Fibroblast of skin of right quadriceps (primary cell): ENCODE data around the gene THBS4.
A peak's percentile ranks its signal among the peaks of the same experiment; 100 is the strongest.

ENCODE experiments used
- DNase-seq: peaks from one replicate; pipeline ENCODE4 v3.0.0-alpha.2; 2013

THBS4 gene

DNA sequence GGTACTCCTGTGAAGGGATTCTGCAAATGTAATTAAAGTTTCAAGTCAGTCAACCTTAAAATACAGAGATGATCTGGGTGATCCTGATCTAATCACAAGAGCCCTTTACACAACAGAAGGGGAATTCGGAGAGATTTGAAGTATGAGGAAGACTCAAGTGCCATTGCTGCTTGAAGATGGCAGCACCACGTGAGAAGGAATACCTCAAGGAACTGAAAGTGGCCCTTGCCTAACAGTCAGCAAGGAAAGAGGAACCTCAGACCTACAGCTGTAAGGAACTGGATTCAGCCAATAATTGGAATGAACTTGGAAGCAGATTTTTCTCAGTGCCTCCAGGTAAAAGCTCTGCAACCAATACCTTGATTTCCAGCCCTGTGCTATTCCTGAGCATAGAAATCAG, 87.4 kb downstream of the THBS4 start:
- DNase-seq = no peak

DNA sequence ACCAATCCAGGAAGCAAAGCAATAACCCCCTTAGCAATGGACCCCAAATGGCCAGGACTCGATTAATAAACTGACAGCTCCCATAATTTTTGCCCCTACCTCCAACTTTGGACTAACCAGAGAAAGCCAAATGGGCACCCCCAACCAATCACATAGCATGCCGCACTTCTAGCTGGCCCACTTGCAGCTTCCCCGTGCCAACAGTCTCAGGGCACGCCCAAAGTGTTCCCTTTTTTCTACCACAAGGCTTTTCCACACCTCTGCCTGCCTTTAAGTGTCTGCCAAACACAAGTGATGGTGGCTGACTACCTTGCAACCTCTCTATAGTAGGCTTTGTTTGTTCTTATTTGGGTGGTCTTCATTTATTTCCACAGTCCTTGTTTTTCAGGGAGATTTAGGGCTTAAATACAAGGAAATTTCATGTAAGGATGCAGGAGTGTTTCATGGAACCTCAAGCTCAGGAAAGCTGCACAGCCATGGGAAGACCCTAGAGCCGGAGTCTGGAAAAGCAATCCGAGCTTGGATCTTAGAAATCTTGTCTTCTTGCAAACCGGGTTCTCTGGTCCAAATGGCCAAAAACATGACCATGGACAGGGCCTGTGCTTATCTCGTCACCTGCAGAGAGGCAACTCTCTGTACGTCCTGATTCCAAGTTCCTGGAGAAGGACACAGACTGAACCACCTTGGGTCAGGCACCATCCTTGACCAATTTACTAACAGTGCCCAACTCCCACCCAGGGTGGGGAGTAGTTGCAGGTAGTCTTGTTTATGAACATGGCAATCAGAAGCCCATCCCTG, 89.2 kb downstream of the THBS4 start:
- DNase-seq = no peak

DNA sequence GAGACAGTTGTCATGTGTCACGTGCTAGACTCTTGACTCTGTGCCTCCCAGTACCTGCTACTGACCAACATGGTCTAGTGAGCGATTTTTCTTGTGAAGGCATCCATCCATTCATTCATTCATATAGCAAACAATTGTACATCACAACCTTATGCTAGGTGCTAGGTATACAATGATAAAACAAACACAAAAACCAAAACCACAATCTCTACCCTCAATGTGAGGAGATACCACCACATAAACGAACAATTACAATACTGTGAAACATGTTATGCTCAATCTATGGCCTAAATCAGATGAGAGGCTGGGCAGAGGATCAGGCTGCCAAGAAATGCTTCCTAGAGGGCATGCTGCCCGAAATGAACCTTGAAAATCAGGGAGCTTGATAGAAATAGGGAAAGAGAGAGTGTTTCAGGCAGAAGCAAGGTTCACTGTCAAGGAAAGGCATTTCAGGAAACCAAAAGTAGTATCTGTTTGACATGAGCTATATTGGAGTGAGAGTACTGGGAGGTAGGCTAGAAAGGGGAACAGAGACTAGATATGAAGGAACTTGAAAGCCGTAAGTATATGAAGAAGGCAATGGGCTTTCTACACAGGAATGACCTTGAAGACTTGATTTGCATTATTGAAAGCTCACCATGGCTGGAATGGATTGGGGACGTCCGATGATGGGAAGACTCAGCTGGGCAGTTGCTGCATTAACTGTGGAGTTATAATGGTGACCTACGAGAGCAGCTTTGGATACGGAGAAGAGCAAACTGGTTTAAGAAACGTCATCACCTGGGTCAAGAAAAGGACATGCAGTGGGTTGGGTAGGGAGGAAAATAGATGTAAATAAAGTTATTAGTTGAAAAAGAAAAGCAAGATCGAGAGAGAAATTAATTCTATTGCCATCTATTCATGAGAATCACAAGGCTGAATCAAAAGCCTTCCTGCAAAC, 90.1 kb downstream of the THBS4 start:
- DNase-seq = no peak

DNA sequence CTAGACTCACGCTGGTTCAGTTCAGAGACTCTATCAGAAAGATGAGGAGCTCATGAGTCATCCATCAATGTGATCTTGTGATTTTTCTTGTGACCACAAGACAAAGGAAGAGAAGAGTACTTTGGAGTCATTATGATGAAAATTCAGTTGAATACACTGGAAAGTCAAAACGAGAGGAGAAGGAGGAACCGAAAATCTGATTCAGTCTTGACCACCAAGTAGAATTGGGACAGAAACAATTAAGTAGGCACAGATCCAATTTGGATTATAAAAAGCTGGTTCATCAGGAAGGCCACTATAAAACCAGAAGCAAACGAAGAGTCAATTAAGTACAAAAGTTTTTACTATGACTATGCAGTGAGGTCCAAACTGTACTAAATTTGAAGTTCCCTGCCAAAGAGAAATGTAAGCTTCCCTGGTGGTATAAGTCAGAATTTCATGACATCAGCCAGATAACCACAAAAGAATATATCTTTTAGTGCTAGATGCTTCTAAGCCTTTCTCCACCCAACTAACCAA, 90.9 kb downstream of the THBS4 start:
- peak; percentile 61 for DNase-seq

DNA sequence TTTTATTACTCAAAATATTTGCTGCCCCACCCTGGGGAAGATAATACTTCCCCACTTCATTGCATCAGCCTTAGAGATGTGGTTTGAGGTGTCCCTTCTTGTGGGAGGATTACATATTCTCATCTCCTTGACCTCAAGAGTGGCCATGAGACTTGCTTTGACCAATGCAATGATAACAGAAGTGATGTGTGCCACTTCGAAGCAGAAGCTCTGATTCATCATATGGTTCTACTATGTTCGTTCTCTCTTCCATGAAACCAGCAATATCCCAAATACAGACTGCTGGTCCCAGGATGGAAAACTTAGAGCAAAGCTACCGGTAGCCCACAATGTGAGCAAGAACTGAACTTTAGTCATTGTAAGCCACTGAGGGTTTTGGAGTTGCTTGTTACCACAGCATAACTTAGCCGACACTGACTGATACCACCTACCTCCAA, 92.0 kb downstream of the THBS4 start:
- DNase-seq = peak; percentile 2

DNA sequence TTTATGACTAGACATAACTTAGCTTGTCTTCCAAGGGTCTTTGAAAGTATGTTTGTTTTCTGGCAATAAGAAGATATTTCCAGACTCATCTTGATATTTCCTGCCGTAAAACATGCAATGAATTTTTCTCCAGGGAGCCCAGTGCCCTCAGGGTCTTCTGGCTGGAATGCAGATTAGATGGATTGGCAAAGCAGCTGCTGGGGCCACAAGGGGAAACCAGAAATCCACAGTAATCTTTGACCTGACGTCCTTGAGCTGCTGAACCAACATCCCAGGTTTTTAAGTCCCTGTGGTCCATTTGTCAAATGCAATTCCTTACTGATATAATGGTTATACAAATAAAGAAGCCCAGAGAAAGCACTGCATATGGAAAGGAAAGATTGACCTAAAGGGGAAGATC, 93.0 kb downstream of the THBS4 start:
- peak; percentile 43 for DNase-seq

DNA sequence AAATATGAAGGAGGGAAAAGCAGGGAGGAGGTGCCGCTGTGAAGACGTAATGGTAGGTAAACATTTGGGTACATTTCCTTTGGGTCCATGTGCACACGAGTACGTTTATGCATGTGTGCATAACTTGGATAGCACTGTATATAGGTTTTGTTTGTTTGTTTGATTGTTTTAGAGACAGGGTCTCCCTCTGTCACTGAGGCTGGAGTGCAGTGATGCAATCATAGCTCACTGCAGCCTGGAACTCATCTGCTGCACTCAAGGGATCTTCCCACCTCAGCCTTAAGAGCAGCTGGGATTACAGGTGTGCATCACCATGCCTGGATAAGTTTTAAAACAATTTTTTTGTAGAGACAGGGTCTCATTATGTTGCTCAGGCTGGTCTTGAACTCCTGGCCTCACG, 94.0 kb downstream of the THBS4 start:
- no peak for DNase-seq
